ENCODE results near the gene BMAL1.

DNA sequence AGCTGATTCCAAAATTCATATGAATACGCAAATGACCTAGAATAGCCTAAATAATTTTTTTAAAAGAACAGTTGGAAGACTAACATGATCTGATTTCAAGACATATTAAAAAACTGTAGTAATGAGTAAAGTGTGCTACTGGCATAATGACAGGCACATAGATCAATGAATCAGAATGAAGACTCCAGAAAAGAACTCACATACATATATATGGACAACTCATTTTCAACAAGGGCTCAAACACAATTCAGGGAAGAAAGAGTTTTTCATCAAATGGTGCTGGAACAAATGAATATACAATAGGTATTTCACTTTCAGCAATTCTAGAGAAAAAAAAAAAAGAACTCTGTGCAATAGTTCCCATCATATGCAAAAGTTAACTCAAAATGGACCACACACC lies 151.7 kb downstream of the BMAL1 start:
- TF ChIP-seq POLR2A (IDR thresholded peaks at IDR 0.05; ENCODE audit: low read depth, low read length) = no peak
- TF ChIP-seq POLR2AphosphoS5 (IDR thresholded peaks at IDR 0.05; ENCODE audit: low read depth, low read length) = no peak
- no peak for TF ChIP-seq SPI1 (IDR thresholded peaks at IDR 0.05; ENCODE audit: low read depth, low read length)

Data from GM12891 (cell line).